IPS-20b (cell line): Measurements from ENCODE around the gene COL20A1.

Source experiments
- H3K27ac ChIP-seq: one replicate; pipeline ENCODE4 v1.5.1; 2013; ENCODE audit warnings: low read length
- H3K27me3 ChIP-seq: 2 replicates; pipeline ENCODE4 v1.6.1; 2013; ENCODE audit warnings: mild to moderate bottlenecking, low read length, inconsistent platforms; ENCODE audit not compliant: insufficient read depth
- H3K36me3 ChIP-seq: 2 replicates; pipeline ENCODE4 v1.6.1; 2013; ENCODE audit warnings: low read depth, mild to moderate bottlenecking, inconsistent platforms, low read length, moderate library complexity; ENCODE audit not compliant: insufficient read depth
- H3K4me1 ChIP-seq: 2 replicates; pipeline ENCODE4 v1.6.1; 2013; ENCODE audit warnings: mild to moderate bottlenecking, control low read depth, inconsistent platforms, low read length, moderate library complexity; ENCODE audit not compliant: insufficient read depth
- H3K4me3 ChIP-seq: 2 replicates; pipeline ENCODE4 v1.5.1; 2013; ENCODE audit warnings: mild to moderate bottlenecking, low read length, inconsistent platforms
- H3K9ac ChIP-seq: 2 replicates; pipeline ENCODE4 v1.6.1; 2013; ENCODE audit warnings: low read depth, mild to moderate bottlenecking, inconsistent platforms, low read length, moderate library complexity
- H3K9me3 ChIP-seq: 2 replicates; pipeline ENCODE4 v1.6.1; 2013; ENCODE audit warnings: mild to moderate bottlenecking, low read depth, low read length, inconsistent platforms; ENCODE audit not compliant: insufficient read depth

COL20A1 gene

DNA sequence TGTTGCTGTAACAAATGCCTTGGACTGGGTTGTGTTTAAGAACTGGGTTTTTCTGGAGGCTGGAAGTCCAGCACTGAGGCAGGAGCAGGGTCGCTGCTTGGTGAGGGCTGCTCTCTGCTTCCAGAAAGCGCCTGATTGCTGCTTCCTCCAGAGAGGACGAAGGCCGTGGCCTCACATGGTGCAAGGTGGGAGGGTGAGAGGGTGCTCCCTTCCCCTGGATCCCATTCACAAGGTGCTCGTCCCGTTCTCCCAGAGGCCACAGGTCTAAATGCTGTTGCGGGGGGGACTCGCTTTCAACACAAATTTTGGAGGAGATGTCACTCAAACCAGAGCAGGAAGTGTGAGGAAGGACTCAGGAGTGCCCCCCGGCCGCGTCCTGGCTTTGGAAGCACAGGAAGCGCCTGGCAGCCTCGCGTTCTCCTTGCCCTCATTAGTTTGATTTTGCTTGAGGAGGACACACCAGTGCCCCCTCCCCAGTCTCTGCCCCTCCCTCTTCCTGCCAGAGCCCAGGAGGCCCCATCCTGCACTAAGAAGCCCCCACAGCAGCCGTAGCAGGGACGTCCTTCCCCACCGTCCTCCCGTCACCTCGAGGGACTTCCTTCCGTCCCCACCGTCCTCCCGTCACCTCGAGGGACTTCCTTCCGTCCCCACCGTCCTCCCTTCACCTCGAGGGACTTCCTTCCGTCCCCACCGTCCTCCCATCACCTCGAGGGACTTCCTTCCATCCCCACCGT lies 31.0 kb upstream of the COL20A1 start:
- no peak overlapping the region for H3K9ac ChIP-seq
- no peaks in the 10 kb centered on the region for H3K4me1 ChIP-seq
- H3K27ac ChIP-seq = no peak overlapping the region
- H3K4me3 ChIP-seq = no peak overlapping the region
- H3K36me3 ChIP-seq = no peaks in the 10 kb centered on the region
- 0 out of 2 replicates have a peak, but pooled peaks cover under 1% of the 10 kb centered on the region for H3K27me3 ChIP-seq
- no peaks in the 10 kb centered on the region for H3K9me3 ChIP-seq

- H3K9ac ChIP-seq = no peak overlapping the region
- no peaks in the 10 kb centered on the region for H3K27me3 ChIP-seq
- H3K36me3 ChIP-seq = no peaks in the 10 kb centered on the region
- no peak overlapping the region for H3K27ac ChIP-seq
- H3K9me3 ChIP-seq = no peaks in the 10 kb centered on the region
- H3K4me1 ChIP-seq = no peaks in the 10 kb centered on the region
- no peak overlapping the region for H3K4me3 ChIP-seq
Observed at GRCh38 chr20:63262836-63263235, 30.1 kb upstream of the COL20A1 start.

DNA sequence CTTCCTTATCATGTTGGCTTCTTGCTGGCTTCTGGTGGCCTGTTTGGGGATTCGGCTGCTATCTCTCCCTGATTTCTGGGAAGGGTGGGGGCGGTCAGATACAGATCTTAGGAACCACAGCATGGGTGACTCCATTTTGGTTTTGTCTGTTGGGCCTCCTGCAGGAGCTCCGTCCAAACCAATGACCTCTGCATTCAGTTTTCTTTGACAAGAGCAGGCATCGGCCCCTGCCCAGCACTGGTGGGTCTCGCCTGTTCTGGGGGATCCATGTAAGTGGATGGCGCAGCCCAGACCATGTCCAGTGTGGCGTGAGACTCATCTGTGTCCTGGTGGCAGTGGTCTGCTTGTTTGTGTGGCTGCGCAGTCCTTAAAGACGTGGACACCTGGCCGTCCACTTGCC lies 29.0 kb upstream of the COL20A1 start:
- Histone ChIP-seq H3K27me3 (no peaks in the 10 kb centered on the region), H3K4me3 (no peak overlapping the region), H3K4me1 (no peaks in the 10 kb centered on the region), H3K9ac (no peak overlapping the region), H3K36me3 (no peaks in the 10 kb centered on the region), H3K9me3 (no peaks in the 10 kb centered on the region), H3K27ac (no peak overlapping the region)

GRCh38 chr20:63264519-63264918 lies 28.5 kb upstream of the COL20A1 start:
- H3K4me1 ChIP-seq = no peaks in the 10 kb centered on the region
- no peak overlapping the region for H3K27ac ChIP-seq

DNA sequence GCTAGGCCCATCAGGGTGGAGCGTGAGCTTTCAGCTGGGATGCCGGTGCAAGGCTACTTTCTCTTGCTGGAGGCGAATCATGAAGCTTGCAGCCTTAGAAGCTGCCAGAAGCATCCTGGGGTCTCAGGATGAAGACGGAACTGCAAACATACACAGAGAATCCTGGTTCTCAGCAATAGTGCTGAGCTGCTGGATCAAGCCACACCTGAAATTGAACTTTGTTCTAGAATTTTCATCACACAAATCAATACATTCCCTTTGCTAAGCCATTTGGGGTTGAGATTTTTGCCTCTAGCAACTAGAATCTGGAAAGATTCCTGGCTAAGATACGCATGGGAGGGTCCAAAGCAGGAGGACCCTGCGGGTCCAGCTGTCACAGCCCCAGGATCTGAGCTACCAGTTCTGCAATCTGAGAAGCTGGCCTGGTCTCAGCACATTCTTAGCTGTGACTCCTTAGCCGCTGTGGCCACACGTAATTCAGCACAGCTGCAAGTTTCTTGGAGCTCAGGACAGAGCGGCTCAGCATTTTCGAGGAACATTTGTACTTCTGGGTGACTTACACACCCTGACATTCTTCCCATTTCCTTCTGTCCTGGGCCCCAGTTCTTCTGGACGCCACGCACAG lies 27.0 kb upstream of the COL20A1 start:
- H3K4me1 ChIP-seq = no peaks in the 10 kb centered on the region
- H3K27me3 ChIP-seq = no peaks in the 10 kb centered on the region
- H3K4me3 ChIP-seq = no peak overlapping the region
- H3K36me3 ChIP-seq = no peaks in the 10 kb centered on the region
- H3K27ac ChIP-seq = no peak overlapping the region
- H3K9ac ChIP-seq = no peak overlapping the region
- H3K9me3 ChIP-seq = no peaks in the 10 kb centered on the region

More at GRCh38 chr20:63264519-63264918, 28.5 kb upstream of the COL20A1 start:
- Histone ChIP-seq H3K9me3 (no peaks in the 10 kb centered on the region), H3K27me3 (no peaks in the 10 kb centered on the region), H3K36me3 (no peaks in the 10 kb centered on the region), H3K9ac (no peak overlapping the region), H3K4me3 (no peak overlapping the region)

GRCh38 chr20:63267691-63268090 lies 25.3 kb upstream of the COL20A1 start:
- Histone ChIP-seq H3K9me3 (no peaks in the 10 kb centered on the region), H3K27ac (no peak overlapping the region), H3K27me3 (no peaks in the 10 kb centered on the region), H3K4me1 (no peaks in the 10 kb centered on the region), H3K4me3 (no peak overlapping the region), H3K9ac (no peak overlapping the region), H3K36me3 (no peaks in the 10 kb centered on the region)

GRCh38 chr20:63268256-63268655 lies 24.7 kb upstream of the COL20A1 start:
- H3K9ac ChIP-seq = no peak overlapping the region
- H3K36me3 ChIP-seq = no peaks in the 10 kb centered on the region
- no peak overlapping the region for H3K27ac ChIP-seq
- H3K9me3 ChIP-seq = no peaks in the 10 kb centered on the region
- H3K27me3 ChIP-seq = no peaks in the 10 kb centered on the region
- H3K4me3 ChIP-seq = no peak overlapping the region
- H3K4me1 ChIP-seq = no peaks in the 10 kb centered on the region

DNA sequence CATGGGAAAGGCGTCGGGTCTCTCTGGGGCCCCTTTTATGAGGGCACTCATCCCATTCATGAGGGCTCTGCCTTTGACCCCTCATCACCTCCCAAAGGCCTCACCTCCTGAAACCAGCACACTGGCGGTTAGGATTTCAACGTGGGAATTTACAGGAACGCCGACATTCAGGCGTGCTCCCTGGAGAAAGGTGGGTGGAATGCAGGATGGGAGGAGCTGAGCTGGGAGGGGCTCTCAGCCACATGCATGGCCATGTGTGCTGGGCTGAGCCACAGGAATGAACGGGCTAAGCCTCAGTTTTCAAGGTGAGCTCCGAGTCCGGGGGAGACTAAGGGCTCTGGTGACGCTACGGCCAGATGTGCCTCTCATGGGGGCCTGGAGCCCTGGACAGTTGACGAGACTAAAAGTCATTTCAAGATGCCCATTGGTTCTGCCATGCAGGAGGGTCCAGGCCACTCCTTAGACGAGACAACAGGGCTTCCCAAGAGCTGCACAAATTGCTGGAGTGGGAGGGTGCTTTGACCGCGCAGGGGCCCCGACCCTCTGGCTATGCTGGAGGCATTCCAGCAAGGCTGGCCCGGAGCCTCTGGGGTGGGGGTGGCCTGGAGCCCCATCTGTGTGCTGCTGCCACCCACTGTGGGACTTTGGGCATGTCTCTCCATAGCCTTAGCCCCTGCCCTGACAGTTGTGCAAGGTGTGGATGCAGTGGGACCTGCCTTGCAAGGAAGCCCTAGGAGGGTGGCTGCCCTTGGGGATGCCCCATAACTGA lies 24.1 kb upstream of the COL20A1 start:
- H3K4me1 ChIP-seq = peaks cover 5% of the 10 kb centered on the region
- H3K4me3 ChIP-seq = no peak overlapping the region
- no peak overlapping the region for H3K27ac ChIP-seq
- no peak overlapping the region for H3K9ac ChIP-seq
- no peaks in the 10 kb centered on the region for H3K36me3 ChIP-seq
- no peaks in the 10 kb centered on the region for H3K27me3 ChIP-seq
- no peaks in the 10 kb centered on the region for H3K9me3 ChIP-seq

- Histone ChIP-seq H3K4me1 (peaks cover 7% of the 10 kb centered on the region), H3K27ac (no peak overlapping the region), H3K27me3 (no peaks in the 10 kb centered on the region), H3K9ac (no peak overlapping the region), H3K36me3 (no peaks in the 10 kb centered on the region), H3K9me3 (no peaks in the 10 kb centered on the region), H3K4me3 (no peak overlapping the region)
Observed at GRCh38 chr20:63269724-63270123, 23.3 kb upstream of the COL20A1 start.

DNA sequence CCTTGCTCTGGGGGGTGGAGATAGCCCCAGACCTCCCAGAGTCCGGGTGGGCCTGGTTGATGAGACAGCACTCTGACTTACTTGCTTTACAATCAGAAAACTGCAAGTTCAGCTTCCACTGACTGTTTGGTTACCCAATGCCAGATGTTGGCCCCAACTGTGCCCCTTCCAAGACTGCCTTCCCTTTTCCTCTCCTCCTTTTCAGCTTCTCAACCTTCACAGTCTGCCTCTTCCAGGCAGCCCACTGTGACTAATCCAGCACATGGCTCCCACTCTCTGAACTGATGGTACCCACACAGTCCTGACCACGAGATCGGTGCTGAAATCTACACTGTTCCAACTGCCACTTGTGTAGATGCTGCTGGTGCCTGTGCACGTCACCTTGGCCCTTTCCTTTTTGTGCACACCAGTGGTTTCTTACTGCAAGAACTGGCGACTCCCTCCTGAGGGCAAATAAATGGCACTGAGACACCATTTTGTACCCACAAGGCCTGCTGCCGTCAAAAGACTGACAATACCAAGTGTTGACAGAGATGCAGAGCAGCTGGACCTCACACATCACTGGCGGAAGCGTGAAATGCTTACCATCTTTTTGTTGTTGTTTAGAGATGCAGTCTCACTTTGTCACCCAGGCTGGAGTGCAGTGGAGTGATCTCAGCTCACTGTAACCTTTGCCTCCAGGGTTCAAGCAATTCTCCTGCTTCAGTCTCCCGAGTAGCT lies 22.2 kb upstream of the COL20A1 start:
- no peak overlapping the region for H3K4me3 ChIP-seq
- peaks cover 7% of the 10 kb centered on the region for H3K4me1 ChIP-seq
- H3K9me3 ChIP-seq = no peaks in the 10 kb centered on the region
- H3K9ac ChIP-seq = no peak overlapping the region
- no peaks in the 10 kb centered on the region for H3K36me3 ChIP-seq
- no peaks in the 10 kb centered on the region for H3K27me3 ChIP-seq
- no peak overlapping the region for H3K27ac ChIP-seq
